Activated CD4-positive, alpha-beta T cell treated with anti-CD3 and anti-CD28 coated beads for 4 hours (primary cell): Measurements from ENCODE around the gene UVRAG.
"Not testable (repeated sequence)": the region's sequence is repeated elsewhere in the genome, so short reads cannot be mapped to it uniquely, and the experiment has no call there.

Experiments
- DNase-seq, 2 donors: peaks; one replicate each; pipeline ENCODE4 v3.0.0-alpha.2; 2020

Gene UVRAG

GRCh38 chr11:76035020-76035419 lies 220.0 kb downstream of the UVRAG start:
- DNase-seq, result no peak

DNA sequence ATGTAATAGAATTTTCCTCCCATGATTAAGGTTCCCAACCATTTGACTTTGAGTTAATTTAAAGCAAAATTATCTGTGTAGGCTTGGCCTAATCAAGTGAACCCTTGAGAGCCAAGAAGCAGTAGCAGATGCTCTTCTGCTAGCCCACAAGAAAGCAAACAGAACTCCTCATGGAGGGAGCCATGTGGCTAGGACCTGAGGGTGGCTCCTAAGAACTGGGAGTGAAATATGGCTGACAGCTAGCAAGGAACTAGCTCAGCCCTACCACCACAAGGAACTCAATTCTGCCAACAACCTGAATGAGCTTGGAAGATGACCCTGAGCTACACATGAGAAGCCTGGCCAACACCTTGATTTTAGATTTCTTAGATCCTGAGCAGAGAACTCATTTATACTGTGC lies 223.6 kb downstream of the UVRAG start:
- no peak for DNase-seq

- DNase-seq, result no peak
Observed at GRCh38 chr11:76041208-76041607, 226.2 kb downstream of the UVRAG start.

- no peak for DNase-seq
Observed at GRCh38 chr11:76044750-76045320, 229.8 kb downstream of the UVRAG start.

DNA sequence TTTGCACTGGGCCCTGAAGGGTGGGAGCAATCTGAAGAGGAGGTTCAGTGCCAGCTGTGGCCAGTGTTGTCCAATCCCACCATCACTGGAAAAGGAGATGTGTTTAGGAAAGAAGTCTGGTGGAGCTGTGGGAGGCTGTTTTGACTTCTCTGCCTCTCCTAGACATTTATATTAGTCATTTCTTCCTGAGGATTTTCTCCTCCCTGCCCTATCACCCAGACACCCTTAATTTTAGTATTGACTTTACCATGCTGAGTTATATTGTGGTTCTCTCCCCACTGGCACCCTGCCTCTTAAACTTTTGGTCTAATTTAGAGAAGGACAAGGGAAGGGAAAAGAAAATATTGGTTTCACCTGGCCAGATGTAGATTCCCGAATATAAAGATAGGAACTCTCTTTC lies 232.2 kb downstream of the UVRAG start:
- DNase-seq, result no peak

- no peak for DNase-seq
Observed at GRCh38 chr11:76047766-76048165, 232.8 kb downstream of the UVRAG start.

- no peak for DNase-seq
Observed at GRCh38 chr11:76048763-76049162, 233.8 kb downstream of the UVRAG start.

DNA sequence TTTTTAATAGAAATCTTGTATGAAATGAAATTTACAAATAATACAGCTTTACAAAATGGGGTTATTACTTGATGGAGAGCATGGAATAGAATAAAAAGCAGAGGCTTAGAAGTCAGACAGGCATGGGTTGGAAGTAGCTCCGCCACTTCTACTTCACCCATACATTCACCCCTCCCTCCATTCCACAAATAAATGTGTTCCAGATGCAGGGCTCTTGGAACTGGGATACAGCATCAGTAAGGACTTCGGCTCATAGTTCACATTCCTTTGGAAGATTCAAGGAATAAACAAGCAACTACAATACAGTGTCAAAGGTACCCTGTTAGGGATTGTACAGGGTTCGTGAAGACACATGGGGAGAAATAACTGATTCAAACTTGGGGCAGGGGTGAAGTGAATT lies 234.5 kb downstream of the UVRAG start:
- DNase-seq, result no peak

DNA sequence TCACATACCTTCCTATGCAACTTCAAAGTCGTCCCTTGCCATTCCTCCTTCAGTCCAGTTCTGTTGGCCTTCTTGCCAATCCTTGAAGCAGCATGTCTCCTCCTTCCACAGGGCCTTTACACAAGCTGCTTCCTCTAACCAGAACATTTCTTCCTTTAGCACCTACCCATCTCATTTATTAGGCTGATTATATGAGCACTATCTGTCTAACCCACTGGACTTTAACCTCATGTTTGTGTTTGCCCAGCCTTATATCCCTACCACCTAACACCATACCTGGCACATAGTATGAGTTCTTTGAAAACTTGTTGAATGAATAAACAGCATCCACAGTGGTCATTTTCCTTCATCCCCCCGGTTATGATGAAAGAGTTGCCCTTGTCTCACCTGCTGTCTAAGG lies 236.9 kb downstream of the UVRAG start:
- no peak for DNase-seq

GRCh38 chr11:76054330-76054729 lies 239.3 kb downstream of the UVRAG start:
- DNase-seq, result no peak

DNA sequence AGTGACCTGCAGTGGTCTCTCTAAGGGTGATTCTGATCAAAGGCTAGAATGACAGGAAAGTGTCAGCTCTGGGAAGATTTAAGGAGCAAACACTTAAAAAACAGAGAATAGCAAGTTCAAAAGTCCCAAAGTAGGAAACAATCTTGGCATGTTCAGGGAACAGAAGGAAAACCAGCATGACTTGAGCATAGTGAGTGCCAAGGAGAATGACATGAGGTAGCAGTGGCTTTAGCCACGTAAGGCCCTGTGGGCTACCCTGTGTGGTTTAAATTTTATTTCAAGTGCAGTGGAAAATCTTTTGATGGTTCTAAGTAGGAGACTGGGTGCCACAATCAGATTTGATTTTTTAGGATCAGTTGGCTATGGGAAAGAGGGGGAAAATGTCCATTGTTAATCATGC lies 241.9 kb downstream of the UVRAG start:
- DNase-seq, result no peak

GRCh38 chr11:76060475-76061036 lies 245.5 kb downstream of the UVRAG start:
- not testable (repeated sequence) for DNase-seq

GRCh38 chr11:76062733-76063132 lies 247.7 kb downstream of the UVRAG start:
- no peak for DNase-seq

- no peak for DNase-seq
Observed at GRCh38 chr11:76064192-76064591, 249.2 kb downstream of the UVRAG start.

DNA sequence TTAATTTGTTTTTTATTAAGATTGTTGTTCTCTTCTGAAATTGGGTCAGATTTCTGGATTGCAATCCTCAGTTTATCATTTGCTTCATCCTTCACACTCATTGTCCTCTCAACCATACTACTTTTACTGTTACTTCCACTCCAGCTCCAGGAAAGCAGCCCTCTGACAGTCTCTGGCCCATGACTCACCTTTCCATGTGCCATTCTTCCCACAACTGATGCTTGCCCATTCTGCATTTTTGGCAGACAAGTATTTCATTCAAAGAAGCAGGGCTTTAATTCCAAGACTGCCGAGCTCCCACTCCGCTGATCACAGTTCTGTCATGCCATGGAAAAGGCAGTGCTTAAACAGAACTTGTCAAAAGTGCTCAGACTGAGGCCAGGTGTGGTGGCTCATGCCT lies 252.1 kb downstream of the UVRAG start:
- no peak for DNase-seq

DNA sequence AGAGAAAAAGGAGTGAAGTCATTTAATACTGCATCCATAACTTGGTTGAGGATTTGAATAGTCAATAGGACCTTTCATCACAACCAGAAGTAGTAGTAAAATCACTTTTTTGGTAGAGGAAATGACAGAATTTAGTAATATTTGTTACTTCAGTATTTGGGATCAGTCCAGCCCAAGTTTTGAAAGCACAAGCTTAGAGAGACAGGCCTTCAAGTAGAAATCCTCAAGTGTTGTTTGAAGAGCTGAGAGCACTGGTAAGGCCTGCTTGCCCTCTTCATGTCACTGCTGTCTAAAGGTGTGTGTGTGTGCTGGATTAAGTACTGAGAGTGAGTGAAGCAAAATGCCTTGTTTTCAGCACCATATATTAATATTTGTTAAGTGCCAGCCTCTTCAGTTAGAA lies 254.0 kb downstream of the UVRAG start:
- no peak for DNase-seq

DNA sequence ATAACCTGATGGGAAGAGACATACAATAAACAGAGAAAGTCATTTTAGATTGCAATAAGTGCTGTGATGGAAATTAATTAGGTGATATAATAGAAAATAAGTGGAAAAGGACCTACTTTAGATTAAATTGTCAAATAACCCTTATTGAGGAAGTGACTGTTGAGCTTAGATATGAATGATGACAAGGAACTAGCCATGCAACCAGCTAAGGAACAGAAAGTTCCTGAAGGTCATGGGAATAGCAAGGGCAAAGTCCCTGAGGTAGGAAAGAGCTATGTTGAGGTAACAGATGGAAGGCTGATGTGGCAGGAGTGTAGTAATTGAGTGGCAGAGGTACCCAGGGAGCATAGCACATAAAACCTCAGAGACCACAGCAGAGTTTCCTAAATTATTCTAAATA lies 256.1 kb downstream of the UVRAG start:
- no peak for DNase-seq

DNA sequence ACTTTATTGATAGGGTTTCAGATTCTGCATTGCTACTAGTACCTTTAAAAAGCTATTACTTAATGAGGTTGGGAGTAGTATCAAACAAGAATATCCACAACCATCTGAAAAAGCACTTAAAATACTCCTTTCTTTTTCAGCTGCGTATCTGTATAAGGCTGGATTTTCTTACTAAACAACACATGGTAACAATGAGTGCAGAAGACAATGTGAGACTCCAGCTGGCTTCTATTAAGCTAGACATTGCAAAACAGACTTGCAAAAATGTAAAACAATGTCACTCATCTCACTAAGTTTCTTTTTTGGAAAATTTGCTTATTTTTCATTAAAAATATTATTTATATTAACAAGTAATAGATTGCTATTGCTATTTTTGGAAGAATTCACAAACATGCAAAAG lies 258.7 kb downstream of the UVRAG start:
- no peak for DNase-seq

GRCh38 chr11:76074148-76075095 lies 259.4 kb downstream of the UVRAG start:
- no peak for DNase-seq

- DNase-seq, result no peak
Observed at GRCh38 chr11:76075716-76076115, 260.7 kb downstream of the UVRAG start.

DNA sequence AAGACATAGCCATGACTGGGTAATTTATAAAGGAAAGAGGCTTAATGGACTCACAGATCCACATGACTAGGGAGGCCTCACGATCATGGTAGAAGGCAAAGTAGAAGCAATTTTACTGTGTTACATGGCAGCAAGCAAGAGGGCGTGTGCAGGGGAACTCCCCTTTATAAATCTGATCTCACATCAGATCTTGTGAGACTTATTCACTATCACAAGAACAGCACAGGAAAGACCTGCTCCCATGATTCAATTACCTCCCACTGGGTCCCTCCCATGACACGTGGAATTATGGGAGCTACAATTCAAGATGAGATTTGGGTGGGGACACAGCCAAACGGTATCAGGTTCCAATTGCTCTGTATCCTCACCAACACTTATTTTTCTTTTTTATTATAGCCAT lies 261.2 kb downstream of the UVRAG start:
- DNase-seq, result not testable (repeated sequence)

- no peak for DNase-seq
Observed at GRCh38 chr11:76076749-76077148, 261.7 kb downstream of the UVRAG start.

- no peak for DNase-seq
Observed at GRCh38 chr11:76077575-76078150, 262.7 kb downstream of the UVRAG start.

DNA sequence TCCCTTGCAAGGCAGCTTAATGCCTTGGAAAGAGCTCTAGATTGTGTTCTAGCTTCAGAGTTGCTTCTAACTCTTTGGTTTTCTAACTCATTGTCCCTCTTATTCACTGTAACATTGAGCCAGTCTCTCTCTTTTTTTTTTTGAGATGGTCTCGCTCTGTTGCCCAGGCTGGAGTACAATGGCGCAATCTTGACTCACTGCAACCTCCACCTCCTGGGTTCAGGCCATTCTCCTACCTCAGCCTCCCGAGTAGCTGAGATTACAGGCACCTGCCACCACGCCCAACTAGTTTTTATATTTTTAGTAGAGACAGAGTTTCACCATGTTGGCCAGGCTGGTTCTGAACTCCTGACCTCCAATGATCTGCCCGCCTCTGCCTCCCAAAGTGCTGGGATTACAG lies 266.1 kb downstream of the UVRAG start:
- not testable (repeated sequence) for DNase-seq
